Cardiac muscle cell (in vitro differentiated cells and primary cell): ENCODE data around the gene KCTD21. TPM values are rescaled to one million over a fixed set of nuclear protein-coding genes. Genes with fewer than 3 reads are reported as not detected.
A peak's percentile ranks its signal among the peaks of the same experiment; 100 is the strongest.

Experiments
- DNase-seq, 2 donors: peaks; one replicate each; pipeline versions ENCODE4 v3.0.0 to v3.0.0-alpha.2; 2010 to 2017; ENCODE audit warnings: low read depth in 1 of 2, low spot score in 1 of 2
- H3K27ac ChIP-seq: fragments of 200-600 bp; sonication (generic); 2 replicates; pipeline ENCODE4 v1.5.1; 2016
- H3K27me3 ChIP-seq: fragments of 200-600 bp; sonication (generic); 2 replicates; pipeline ENCODE4 v1.6.0; 2016; ENCODE audit warnings: control low read depth
- H3K36me3 ChIP-seq: fragments of 200-600 bp; sonication (generic); 2 replicates; pipeline ENCODE4 v1.5.1; 2016; ENCODE audit warnings: control low read depth
- H3K4me1 ChIP-seq: fragments of 200-600 bp; sonication (generic); 2 replicates; pipeline ENCODE4 v1.8.1; 2017; ENCODE audit warnings: low read depth, mild to moderate bottlenecking, mixed run types
- H3K4me3 ChIP-seq: fragments of 200-600 bp; sonication (generic); 2 replicates; pipeline ENCODE4 v1.5.1; 2016; ENCODE audit warnings: mild to moderate bottlenecking
- H3K9me3 ChIP-seq: fragments of 200-600 bp; sonication (generic); 2 replicates; pipeline ENCODE4 v1.5.1; 2017; ENCODE audit warnings: low read depth, mild to moderate bottlenecking, control low read depth
- polyA plus RNA-seq: library from polyadenylated mRNA; unstranded; fragments of >200 nt; fragmentation: Nextera tagmentation; extraction: Ambion mirVana; gene quantifications from 2 replicates; pipeline ENCODE4 v1.2.1, GENCODE V29; 2016
- total RNA-seq: library from RNA; depleted of rRNA; stranded (reverse); fragments of >200 nt; gene quantifications from 2 replicates; pipeline ENCODE4 v1.2.3, GENCODE V29; 2016
- TF ChIP-seq, protein P1 (sequence below): IDR thresholded peaks from 2 replicates; pipeline ENCODE4 v1.5.1; 2012; ENCODE audit warnings: low read depth, mild to moderate bottlenecking, low read length

The KCTD21 gene
- total and polyA plus RNA-seq, 2 experiments from 2014 or later: 5.8 to 8.6 TPM

DNA sequence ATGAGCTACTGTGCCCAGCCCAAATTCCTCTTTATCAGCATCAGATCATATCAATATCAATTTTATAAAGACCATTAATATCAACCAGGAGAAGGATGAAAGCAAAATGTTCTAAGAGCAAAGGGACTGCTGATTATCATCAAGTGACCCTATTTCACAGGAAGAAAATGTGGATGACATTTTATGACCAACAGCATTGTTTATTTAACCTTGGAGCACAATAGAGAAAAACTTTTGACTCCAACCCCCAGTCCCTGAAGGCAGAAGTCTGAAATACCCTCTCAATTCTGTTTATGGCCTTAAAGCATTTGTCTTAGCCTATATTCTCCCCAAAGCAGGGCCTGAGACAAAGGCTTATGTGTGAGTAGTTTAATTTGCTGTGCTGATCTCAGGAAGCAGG lies 37.7 kb downstream of the KCTD21 start:
- peaks cover 6% of the 10 kb centered on the region for H3K4me1 ChIP-seq
- no peaks in the 10 kb centered on the region for H3K9me3 ChIP-seq
- no peaks in the 10 kb centered on the region for H3K27me3 ChIP-seq
- no peak for DNase-seq
- no peak overlapping the region for H3K4me3 ChIP-seq
- no peaks in the 10 kb centered on the region for H3K36me3 ChIP-seq
- H3K27ac ChIP-seq: peak overlapping the region; percentile 15
- TF ChIP-seq, protein P1, sequence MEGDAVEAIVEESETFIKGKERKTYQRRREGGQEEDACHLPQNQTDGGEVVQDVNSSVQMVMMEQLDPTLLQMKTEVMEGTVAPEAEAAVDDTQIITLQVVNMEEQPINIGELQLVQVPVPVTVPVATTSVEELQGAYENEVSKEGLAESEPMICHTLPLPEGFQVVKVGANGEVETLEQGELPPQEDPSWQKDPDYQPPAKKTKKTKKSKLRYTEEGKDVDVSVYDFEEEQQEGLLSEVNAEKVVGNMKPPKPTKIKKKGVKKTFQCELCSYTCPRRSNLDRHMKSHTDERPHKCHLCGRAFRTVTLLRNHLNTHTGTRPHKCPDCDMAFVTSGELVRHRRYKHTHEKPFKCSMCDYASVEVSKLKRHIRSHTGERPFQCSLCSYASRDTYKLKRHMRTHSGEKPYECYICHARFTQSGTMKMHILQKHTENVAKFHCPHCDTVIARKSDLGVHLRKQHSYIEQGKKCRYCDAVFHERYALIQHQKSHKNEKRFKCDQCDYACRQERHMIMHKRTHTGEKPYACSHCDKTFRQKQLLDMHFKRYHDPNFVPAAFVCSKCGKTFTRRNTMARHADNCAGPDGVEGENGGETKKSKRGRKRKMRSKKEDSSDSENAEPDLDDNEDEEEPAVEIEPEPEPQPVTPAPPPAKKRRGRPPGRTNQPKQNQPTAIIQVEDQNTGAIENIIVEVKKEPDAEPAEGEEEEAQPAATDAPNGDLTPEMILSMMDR: no peak

DNA sequence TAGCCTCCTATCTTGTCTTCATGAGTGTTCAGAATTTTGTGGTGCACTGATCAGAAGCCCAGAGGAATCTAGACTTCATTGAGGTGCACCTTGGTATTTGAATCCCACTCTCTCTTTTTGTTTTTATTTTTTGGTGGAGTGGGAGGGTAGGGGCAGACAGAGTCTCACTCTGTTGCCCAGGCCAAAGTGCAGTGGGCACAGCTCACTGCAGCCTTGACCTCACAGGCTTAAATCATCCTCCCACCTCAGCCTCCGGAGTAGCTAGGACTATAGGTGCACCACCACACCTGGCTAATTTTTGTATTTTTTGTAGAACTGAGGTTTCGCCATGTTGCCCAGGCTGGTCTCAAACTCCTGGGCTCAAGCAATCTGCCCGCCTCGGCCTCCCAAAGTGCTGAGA lies 38.1 kb downstream of the KCTD21 start:
- TF ChIP-seq, protein P1: no peak
- peaks cover 6% of the 10 kb centered on the region for H3K4me1 ChIP-seq
- H3K9me3 ChIP-seq: no peaks in the 10 kb centered on the region
- H3K36me3 ChIP-seq: no peaks in the 10 kb centered on the region
- H3K27ac ChIP-seq: no peak overlapping the region
- DNase-seq: no peak
- no peaks in the 10 kb centered on the region for H3K27me3 ChIP-seq
- H3K4me3 ChIP-seq: no peak overlapping the region

DNA sequence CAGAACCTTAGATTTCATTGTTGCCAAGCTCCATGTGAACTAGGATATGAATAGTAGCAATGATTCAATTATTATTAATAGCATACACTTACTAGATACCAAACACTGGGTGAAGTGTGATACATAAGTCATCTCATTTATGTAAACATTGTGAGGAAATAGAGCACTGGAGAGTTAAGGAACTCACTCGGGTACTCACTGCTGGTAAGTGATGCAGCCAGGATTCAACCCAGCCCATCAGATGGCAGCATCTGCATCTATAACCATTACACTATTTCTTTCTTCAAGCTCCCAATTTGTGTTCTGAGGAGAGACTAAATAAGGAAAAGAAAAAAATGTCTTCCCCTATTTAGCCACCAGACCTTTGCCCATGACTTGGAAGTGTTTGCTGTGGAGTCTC lies 38.8 kb downstream of the KCTD21 start:
- H3K36me3 ChIP-seq: no peaks in the 10 kb centered on the region
- TF ChIP-seq, protein P1: peak; percentile 46

DNA sequence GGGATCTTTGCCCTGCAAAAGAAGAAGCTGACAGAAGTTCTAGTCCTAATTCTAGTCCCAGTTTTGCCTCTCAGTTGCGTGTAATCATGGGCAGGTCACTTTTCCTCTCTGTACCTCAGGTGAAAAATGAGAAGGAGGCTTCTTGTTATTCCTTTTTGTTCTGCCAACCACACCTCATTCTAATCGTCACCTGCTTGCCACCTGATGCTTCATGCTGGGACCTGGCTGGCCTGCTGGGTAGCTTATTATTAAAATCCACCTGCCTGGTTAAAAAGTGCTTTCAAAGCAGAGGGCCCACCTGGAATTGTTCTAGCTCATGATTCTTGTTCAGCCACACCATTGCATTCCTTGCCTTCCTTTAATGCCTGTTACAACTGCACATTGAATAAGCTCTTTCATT lies 40.6 kb downstream of the KCTD21 start:
- DNase-seq: no peak
- TF ChIP-seq, protein P1: no peak

More for the DNA sequence above, 38.8 kb downstream of the KCTD21 start:
- peaks cover 6% of the 10 kb centered on the region for H3K4me1 ChIP-seq
- H3K27ac ChIP-seq: no peak overlapping the region
- H3K9me3 ChIP-seq: no peaks in the 10 kb centered on the region
- DNase-seq: peak in 1 of 2 donors; percentile 77
- H3K4me3 ChIP-seq: no peak overlapping the region
- no peaks in the 10 kb centered on the region for H3K27me3 ChIP-seq

DNA sequence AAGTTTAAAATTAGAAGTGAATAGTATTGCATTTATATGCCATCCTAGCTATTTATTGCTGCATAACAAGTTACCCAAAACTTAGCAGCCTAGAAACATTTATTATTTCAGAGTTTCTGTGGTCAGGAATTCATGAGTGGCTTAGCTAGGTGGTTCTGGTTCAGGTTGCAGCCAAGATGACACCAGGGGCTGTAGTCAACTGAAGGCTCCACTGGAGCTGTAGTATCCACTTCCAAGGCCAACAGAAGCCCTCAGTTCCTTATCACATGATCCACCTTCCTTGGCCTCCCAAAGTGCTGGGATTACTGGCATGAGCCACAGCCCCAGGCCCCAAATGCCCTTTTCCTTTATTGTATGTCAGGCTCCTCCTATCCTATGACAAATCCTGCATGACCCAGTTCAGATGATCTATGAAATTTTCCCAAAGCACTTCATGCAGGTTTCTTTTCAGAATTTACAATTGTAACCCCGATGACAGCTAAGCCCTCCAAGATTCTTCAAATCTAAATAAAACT lies 42.9 kb downstream of the KCTD21 start:
- TF ChIP-seq, protein P1: no peak
- H3K27ac ChIP-seq: no peak overlapping the region
- no peaks in the 10 kb centered on the region for H3K4me1 ChIP-seq
- no peaks in the 10 kb centered on the region for H3K9me3 ChIP-seq
- no peak for DNase-seq
- H3K4me3 ChIP-seq: no peak overlapping the region
- no peaks in the 10 kb centered on the region for H3K27me3 ChIP-seq
- no peaks in the 10 kb centered on the region for H3K36me3 ChIP-seq

More for the DNA sequence above, 40.6 kb downstream of the KCTD21 start:
- no peaks in the 10 kb centered on the region for H3K27me3 ChIP-seq
- H3K4me3 ChIP-seq: no peak overlapping the region
- no peaks in the 10 kb centered on the region for H3K9me3 ChIP-seq
- H3K4me1 ChIP-seq: peaks cover 6% of the 10 kb centered on the region
- no peaks in the 10 kb centered on the region for H3K36me3 ChIP-seq
- no peak overlapping the region for H3K27ac ChIP-seq
